ENCODE data around the gene TUBA4B. TPM values are rescaled to one million over a fixed set of nuclear protein-coding genes. Genes with fewer than 3 reads are reported as not detected.

The TUBA4B gene
- total and polyA plus RNA-seq, 12 donors = not detected

- Histone ChIP-seq H3K36me3 (peaks cover 0 to 43% (median 7%) of the 10 kb centered on the region in 9 donors), H3K27me3 (peaks cover 0 to under 1% (median 0%) of the 10 kb centered on the region in 7 donors), H3K4me1 (peaks cover 35 to 92% (median 75%) of the 10 kb centered on the region in 9 donors), H3K4me3 (peak overlapping the region in 3 of 10 donors; percentile 2 to 22 (median 17)), H3K9me3 (no peaks in the 10 kb centered on the region), H3K27ac (peak overlapping the region; percentile 24 to 99 (median 76))
- intact Hi-C loops (cut with DNase I) = no loop called here
- TF ChIP-seq, protein P1, sequence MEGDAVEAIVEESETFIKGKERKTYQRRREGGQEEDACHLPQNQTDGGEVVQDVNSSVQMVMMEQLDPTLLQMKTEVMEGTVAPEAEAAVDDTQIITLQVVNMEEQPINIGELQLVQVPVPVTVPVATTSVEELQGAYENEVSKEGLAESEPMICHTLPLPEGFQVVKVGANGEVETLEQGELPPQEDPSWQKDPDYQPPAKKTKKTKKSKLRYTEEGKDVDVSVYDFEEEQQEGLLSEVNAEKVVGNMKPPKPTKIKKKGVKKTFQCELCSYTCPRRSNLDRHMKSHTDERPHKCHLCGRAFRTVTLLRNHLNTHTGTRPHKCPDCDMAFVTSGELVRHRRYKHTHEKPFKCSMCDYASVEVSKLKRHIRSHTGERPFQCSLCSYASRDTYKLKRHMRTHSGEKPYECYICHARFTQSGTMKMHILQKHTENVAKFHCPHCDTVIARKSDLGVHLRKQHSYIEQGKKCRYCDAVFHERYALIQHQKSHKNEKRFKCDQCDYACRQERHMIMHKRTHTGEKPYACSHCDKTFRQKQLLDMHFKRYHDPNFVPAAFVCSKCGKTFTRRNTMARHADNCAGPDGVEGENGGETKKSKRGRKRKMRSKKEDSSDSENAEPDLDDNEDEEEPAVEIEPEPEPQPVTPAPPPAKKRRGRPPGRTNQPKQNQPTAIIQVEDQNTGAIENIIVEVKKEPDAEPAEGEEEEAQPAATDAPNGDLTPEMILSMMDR (IDR thresholded peaks at IDR 0.05) = no peak
- no peak for DNase-seq
- no peak for ATAC-seq
- WGBS, 2 donors = 90 to 91% methylated on average over 22 of the region's 22 CpGs
Measured at GRCh38 chr2:219250049-219250781, 2.8 kb upstream of the TUBA4B start.

GRCh38 chr2:219251656-219252055 is 1.4 kb upstream of the TUBA4B start:
- H3K27me3 ChIP-seq = peaks cover 0 to 14% (median 0%) of the 10 kb centered on the region in 7 donors
- intact Hi-C loops (cut with DNase I) = loop anchor here in 2 of 10 donors (2.0 kb wide), 2 partner anchors 27 to 43 kb away; partner anchors contain the start of gene DNAJB2 (in 2 of the 2)
- WGBS, 2 donors = 66 to 69% methylated on average over 6 of the region's 6 CpGs
- H3K4me3 ChIP-seq = peak overlapping the region in 5 of 10 donors; percentile 67 to 84 (median 82)
- peak overlapping the region in 7 of 10 donors; percentile 80 to 99 (median 89) for H3K27ac ChIP-seq
- ATAC-seq (no peak), DNase-seq (no peak)
- H3K36me3 ChIP-seq = peaks cover 0 to 43% (median 7%) of the 10 kb centered on the region in 9 donors
- peaks cover 27 to 82% (median 65%) of the 10 kb centered on the region in 9 donors for H3K4me1 ChIP-seq
- TF ChIP-seq, protein P1 (IDR thresholded peaks at IDR 0.05) = no peak
- no peaks in the 10 kb centered on the region for H3K9me3 ChIP-seq

GRCh38 chr2:219252084-219252483 is 959 bp upstream of the TUBA4B start:
- TF ChIP-seq, protein P1 (IDR thresholded peaks at IDR 0.05) = no peak
- WGBS, 2 donors = 57 to 60% methylated on average over 5 of the region's 5 CpGs
- H3K4me1 ChIP-seq = peaks cover 27 to 77% (median 61%) of the 10 kb centered on the region in 9 donors
- peaks cover 0 to 18% (median 0%) of the 10 kb centered on the region in 7 donors for H3K27me3 ChIP-seq
- peaks cover 0 to 40% (median 7%) of the 10 kb centered on the region in 9 donors for H3K36me3 ChIP-seq
- ATAC-seq = no peak
- no peaks in the 10 kb centered on the region for H3K9me3 ChIP-seq
- H3K27ac ChIP-seq = peak overlapping the region in 8 of 10 donors; percentile 80 to 99 (median 86)
- H3K4me3 ChIP-seq = peak overlapping the region in 6 of 10 donors; percentile 67 to 95 (median 82)
- intact Hi-C loops (cut with DNase I) = loop anchor here in 2 of 10 donors (2.0 kb wide), 2 partner anchors 27 to 43 kb away; partner anchors contain the start of gene DNAJB2 (in 2 of the 2)
- DNase-seq = no peak

GRCh38 chr2:219252570-219252899 is 508 bp upstream of the TUBA4B start:
- DNase-seq = no peak
- H3K27ac ChIP-seq = peak overlapping the region in 9 of 10 donors; percentile 6 to 99 (median 84)
- H3K9me3 ChIP-seq = no peaks in the 10 kb centered on the region
- WGBS, 2 donors = 14 to 18% methylated on average over 9 of the region's 9 CpGs
- intact Hi-C loops (cut with DNase I) = loop anchor here in 2 of 10 donors (2.0 kb wide), 2 partner anchors 26 to 42 kb away; partner anchors contain the start of gene DNAJB2 (in 2 of the 2)
- peak in 3 of 8 donors; percentile 1 to 2 (median 1) for ATAC-seq
- peaks cover 27 to 73% (median 56%) of the 10 kb centered on the region in 9 donors for H3K4me1 ChIP-seq
- H3K27me3 ChIP-seq = peaks cover 0 to 22% (median 0%) of the 10 kb centered on the region in 7 donors
- peak overlapping the region in 9 of 10 donors; percentile 54 to 95 (median 82) for H3K4me3 ChIP-seq
- peaks cover 0 to 35% (median 7%) of the 10 kb centered on the region in 9 donors for H3K36me3 ChIP-seq
- TF ChIP-seq, protein P1 (IDR thresholded peaks at IDR 0.05) = no peak

Measured in heart right ventricle (tissue), 16 donors.